GM12891 (cell line): ENCODE results near the gene ROBO2.

Experiments
- SPI1 ChIP-seq: IDR thresholded peaks from 2 replicates; pipeline ENCODE4 v1.6.1; 2011; ENCODE audit warnings: low read depth, low read length, control low read depth
- TAF1 ChIP-seq: IDR thresholded peaks from 2 replicates; pipeline ENCODE4 v1.6.1; 2011; ENCODE audit warnings: low read depth, low read length, control low read depth

DNA sequence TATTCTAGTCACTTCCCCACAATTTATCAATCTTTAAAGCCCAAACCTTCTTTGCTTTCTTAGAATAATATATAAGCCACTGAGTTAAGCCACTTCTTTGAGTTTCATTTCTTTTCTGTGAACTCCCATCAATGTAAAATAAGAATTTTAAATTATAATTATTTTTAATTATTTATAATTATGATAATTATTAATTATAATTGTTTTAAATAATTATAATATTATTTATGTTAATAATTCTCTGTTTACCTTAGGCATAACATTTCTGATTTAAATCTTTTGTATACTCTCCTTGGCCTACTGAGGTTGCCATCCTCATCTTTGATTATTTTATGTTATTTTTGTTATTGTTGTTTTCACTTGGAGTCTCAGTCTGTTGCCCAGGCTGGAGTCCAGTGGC, 644.2 kb downstream of the ROBO2 start:
- TF ChIP-seq SPI1 (no peak), TAF1 (no peak)
